GM12874 (cell line): Measurements from ENCODE around the gene AP2A2.

Experiments used
- TF ChIP-seq, protein P1 (sequence below): IDR thresholded peaks from 2 replicates; pipeline ENCODE4 v1.5.1; 2011; ENCODE audit warnings: low read depth, mild to moderate bottlenecking, control low read depth, low read length, moderate library complexity; ENCODE audit not compliant: insufficient read depth

Gene AP2A2

DNA sequence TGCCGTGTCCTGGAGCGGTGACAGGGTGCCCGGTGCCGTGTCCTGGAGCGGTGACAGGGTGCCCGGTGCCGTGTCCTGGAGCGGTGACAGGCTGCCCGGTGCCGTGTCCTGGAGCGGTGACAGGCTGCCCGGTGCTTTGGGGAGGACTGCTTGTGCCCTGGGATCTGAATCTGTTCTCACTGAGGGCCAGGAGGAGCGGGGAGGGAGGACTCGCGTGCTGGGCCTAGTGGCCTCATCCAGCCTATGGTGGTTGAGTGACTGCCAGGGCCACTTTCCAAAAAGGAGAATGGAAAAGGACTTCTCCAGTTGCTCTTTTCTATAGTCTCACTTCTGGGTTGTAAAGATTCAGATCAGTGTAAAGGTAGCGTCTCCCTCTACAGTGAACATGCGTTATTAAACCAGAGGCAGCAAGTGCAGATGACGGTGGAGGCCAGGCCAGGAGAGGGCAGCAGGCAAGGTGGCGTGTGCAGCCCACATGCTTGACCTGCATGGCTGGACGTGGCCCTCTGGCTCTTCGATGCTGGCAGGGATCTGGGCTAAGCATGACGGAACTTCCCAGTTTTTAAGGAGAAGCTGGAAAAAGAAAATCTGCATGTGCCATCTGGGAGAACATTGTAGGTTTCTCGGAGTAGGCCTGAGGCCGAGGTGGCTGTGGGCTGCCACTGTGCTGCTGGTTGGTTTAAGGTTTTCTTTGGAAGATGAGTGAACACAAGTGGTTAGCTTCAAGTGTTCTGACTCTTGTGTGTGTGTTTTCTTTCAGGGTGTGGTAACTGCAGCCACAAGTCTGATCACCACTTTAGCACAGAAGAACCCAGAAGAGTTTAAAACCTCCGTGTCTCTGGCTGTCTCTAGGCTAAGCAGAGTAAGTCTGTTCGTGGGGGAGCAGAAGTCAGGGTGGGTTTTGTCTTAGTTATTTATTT is 55.0 kb downstream of the AP2A2 start:
- TF ChIP-seq, protein P1, sequence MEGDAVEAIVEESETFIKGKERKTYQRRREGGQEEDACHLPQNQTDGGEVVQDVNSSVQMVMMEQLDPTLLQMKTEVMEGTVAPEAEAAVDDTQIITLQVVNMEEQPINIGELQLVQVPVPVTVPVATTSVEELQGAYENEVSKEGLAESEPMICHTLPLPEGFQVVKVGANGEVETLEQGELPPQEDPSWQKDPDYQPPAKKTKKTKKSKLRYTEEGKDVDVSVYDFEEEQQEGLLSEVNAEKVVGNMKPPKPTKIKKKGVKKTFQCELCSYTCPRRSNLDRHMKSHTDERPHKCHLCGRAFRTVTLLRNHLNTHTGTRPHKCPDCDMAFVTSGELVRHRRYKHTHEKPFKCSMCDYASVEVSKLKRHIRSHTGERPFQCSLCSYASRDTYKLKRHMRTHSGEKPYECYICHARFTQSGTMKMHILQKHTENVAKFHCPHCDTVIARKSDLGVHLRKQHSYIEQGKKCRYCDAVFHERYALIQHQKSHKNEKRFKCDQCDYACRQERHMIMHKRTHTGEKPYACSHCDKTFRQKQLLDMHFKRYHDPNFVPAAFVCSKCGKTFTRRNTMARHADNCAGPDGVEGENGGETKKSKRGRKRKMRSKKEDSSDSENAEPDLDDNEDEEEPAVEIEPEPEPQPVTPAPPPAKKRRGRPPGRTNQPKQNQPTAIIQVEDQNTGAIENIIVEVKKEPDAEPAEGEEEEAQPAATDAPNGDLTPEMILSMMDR = no peak

DNA sequence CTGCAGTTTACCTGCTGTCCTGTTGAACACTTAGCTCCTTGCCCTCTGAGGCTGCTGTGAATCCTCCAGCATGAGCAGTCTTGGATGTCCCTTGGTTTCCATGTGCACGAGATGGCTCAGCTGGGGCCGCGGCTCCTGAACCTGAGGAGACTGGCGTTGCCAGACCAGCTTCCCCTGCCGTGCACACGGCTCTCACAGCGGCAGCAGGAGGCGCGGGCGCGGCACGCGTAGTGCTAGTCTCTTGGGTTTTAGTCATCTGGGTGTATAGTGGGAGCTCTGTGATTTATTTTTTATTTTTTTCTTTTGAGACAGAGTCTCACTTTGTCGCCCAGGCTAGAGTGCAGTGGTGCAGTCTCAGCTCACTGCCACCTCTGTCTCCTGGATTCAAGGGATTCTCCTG is 56.1 kb downstream of the AP2A2 start:
- TF ChIP-seq, protein P1 = no peak

DNA sequence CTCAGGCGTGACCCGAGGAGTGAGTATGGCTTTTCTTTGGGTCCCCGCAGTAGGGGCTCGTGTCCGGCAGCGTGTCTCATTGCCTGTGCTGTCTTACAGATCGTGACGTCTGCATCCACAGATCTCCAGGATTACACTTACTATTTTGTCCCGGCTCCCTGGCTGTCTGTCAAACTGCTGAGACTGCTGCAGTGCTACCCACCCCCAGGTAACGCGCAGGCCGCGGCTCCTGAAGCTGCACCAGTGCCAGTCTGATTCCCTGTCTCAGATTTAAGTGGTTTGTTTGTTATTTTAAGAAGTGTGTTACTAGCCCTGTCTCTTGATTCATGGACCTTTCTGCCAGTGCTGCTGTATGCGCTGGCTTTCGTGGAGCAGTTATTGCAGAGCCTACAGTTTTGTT is 58.9 kb downstream of the AP2A2 start:
- TF ChIP-seq, protein P1 = no peak

DNA sequence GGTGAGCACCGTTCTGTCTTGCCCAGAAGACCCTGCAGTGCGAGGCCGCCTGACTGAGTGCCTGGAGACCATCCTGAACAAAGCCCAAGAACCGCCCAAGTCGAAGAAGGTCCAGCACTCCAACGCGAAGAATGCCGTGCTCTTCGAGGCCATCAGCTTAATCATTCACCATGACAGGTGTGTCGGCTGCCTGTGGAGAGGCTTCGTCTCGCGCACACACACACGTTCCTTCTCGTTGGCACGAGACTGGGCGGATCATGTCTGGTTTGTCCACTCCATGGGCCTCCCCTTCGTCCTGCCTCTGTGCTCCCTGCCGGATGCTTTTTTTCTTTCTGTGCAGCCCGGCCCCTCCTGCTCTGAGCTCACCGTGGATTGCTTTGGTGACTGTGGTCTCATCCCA is 59.7 kb downstream of the AP2A2 start:
- TF ChIP-seq, protein P1 = no peak

DNA sequence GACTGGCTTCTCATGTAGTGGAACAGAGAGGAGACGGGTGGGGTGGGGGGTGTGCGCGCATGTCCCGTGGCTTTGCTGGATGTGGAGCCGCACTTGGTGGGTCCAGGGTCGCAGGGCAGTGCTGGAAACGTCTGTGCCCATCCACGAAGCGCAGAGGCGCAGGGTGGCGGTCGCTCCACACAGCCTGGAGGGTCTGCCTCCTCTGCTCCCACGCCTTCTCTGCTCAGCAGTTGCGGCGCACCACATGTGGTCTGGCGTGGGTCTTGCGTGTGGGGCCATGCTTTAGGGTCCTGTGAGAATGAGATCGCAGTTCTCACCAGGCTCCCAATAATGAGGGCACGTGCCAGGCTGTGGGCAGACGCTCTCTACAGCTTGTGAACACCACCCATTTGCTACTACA is 60.2 kb downstream of the AP2A2 start:
- TF ChIP-seq, protein P1 = no peak

DNA sequence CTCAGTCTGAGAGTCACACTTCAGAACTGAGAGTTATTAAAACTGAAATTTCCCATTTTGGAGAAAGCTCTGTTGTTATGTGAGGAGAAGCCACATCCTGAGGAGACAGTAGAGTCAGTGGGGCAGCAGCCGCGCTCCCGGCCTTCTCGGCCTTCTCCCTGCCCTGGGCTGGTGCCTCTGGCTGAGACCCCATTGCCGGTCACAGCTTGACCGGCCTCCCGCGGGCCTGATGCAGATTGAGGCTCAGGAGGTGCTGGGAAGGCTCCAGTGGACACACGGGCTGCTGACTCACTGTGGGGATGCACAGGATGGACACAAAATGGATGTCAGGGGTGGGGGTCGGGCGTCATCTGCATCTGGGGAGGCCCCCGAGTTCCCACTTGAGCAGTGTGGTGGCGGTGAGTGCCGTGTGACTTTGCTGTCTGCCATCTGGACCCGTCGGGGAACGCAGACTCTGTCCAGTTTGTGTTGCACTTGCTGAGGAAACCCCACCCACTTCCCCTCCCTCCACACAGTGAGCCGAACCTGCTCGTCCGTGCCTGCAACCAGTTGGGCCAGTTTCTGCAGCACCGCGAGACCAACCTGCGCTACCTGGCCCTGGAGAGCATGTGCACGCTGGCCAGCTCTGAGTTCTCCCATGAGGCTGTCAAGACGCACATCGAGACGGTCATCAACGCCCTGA is 60.7 kb downstream of the AP2A2 start:
- TF ChIP-seq, protein P1 = no peak

DNA sequence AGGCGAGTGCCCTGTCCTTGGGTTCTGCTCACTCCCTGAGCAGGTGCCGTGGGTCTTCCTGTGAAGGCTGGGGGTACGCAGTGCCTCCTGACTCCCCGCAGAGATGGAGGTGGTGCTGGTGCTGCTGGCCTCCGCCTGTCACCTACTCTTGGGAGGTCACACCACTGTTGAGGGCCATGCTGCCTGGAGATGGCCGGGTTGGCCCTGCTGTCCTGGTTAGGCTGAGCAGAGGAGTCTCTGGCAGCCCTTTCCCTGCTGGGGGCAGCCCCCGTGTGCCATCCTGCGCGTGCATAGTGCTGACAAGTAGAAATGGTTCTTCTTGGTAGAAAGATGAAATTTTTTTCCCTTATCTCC is 61.3 kb downstream of the AP2A2 start:
- TF ChIP-seq, protein P1 = no peak
